ENCODE measurements around the gene PIEZO2.

The PIEZO2 gene

GRCh38 chr18:11027862-11028261 lies 121.5 kb downstream of the PIEZO2 start:
- Histone ChIP-seq H3K36me3 (ENCODE audit: control insufficient read depth, insufficient read depth, low read length) (no peaks in the 10 kb centered on the region), H3K9ac (ENCODE audit: low read length) (no peak overlapping the region), H3K27ac (ENCODE audit: low read depth, low read length) (no peak overlapping the region), H3K27me3 (ENCODE audit: control insufficient read depth, insufficient read depth, low read length) (no peaks in the 10 kb centered on the region), H3K4me1 (ENCODE audit: control insufficient read depth, insufficient read depth, low read length) (no peaks in the 10 kb centered on the region), H3K4me3 (ENCODE audit: low read length) (no peak overlapping the region)

GRCh38 chr18:11025671-11026070 lies 123.7 kb downstream of the PIEZO2 start:
- no peak overlapping the region for H3K4me3 ChIP-seq (ENCODE audit: low read length)

GRCh38 chr18:11024928-11025669 lies 124.3 kb downstream of the PIEZO2 start:
- H3K4me3 ChIP-seq (ENCODE audit: low read length) = no peak overlapping the region
- no peak overlapping the region for H3K9ac ChIP-seq (ENCODE audit: low read length)
- H3K27ac ChIP-seq (ENCODE audit: low read depth, low read length) = no peak overlapping the region
- H3K36me3 ChIP-seq (ENCODE audit: control insufficient read depth, insufficient read depth, low read length) = no peaks in the 10 kb centered on the region
- H3K4me1 ChIP-seq (ENCODE audit: control insufficient read depth, insufficient read depth, low read length) = peaks cover 2% of the 10 kb centered on the region
- H3K27me3 ChIP-seq (ENCODE audit: control insufficient read depth, insufficient read depth, low read length) = no peaks in the 10 kb centered on the region

More at GRCh38 chr18:11025671-11026070, 123.7 kb downstream of the PIEZO2 start:
- peaks cover 2% of the 10 kb centered on the region for H3K4me1 ChIP-seq (ENCODE audit: control insufficient read depth, insufficient read depth, low read length)
- no peak overlapping the region for H3K27ac ChIP-seq (ENCODE audit: low read depth, low read length)
- no peaks in the 10 kb centered on the region for H3K36me3 ChIP-seq (ENCODE audit: control insufficient read depth, insufficient read depth, low read length)
- no peaks in the 10 kb centered on the region for H3K27me3 ChIP-seq (ENCODE audit: control insufficient read depth, insufficient read depth, low read length)
- H3K9ac ChIP-seq (ENCODE audit: low read length) = no peak overlapping the region

- Histone ChIP-seq H3K4me3 (ENCODE audit: low read length) (no peak overlapping the region), H3K36me3 (ENCODE audit: control insufficient read depth, insufficient read depth, low read length) (no peaks in the 10 kb centered on the region), H3K4me1 (ENCODE audit: control insufficient read depth, insufficient read depth, low read length) (peaks cover 2% of the 10 kb centered on the region), H3K9ac (ENCODE audit: low read length) (no peak overlapping the region), H3K27ac (ENCODE audit: low read depth, low read length) (no peak overlapping the region), H3K27me3 (ENCODE audit: control insufficient read depth, insufficient read depth, low read length) (no peaks in the 10 kb centered on the region)
Observed at GRCh38 chr18:11021477-11021876, 127.9 kb downstream of the PIEZO2 start.

- H3K27me3 ChIP-seq (ENCODE audit: control insufficient read depth, insufficient read depth, low read length) = no peaks in the 10 kb centered on the region
- no peak overlapping the region for H3K4me3 ChIP-seq (ENCODE audit: low read length)
- H3K36me3 ChIP-seq (ENCODE audit: control insufficient read depth, insufficient read depth, low read length) = no peaks in the 10 kb centered on the region
- no peak overlapping the region for H3K27ac ChIP-seq (ENCODE audit: low read depth, low read length)
- no peak overlapping the region for H3K9ac ChIP-seq (ENCODE audit: low read length)
- H3K4me1 ChIP-seq (ENCODE audit: control insufficient read depth, insufficient read depth, low read length) = peaks cover 2% of the 10 kb centered on the region
Observed at GRCh38 chr18:11020877-11021414, 128.4 kb downstream of the PIEZO2 start.

GRCh38 chr18:11020161-11020853 lies 129.1 kb downstream of the PIEZO2 start:
- H3K4me3 ChIP-seq (ENCODE audit: low read length) = no peak overlapping the region

GRCh38 chr18:11019295-11020105 lies 129.9 kb downstream of the PIEZO2 start:
- Histone ChIP-seq H3K4me3 (ENCODE audit: low read length) (no peak overlapping the region), H3K36me3 (ENCODE audit: control insufficient read depth, insufficient read depth, low read length) (no peaks in the 10 kb centered on the region), H3K4me1 (ENCODE audit: control insufficient read depth, insufficient read depth, low read length) (peaks cover 2% of the 10 kb centered on the region), H3K9ac (ENCODE audit: low read length) (no peak overlapping the region), H3K27me3 (ENCODE audit: control insufficient read depth, insufficient read depth, low read length) (no peaks in the 10 kb centered on the region), H3K27ac (ENCODE audit: low read depth, low read length) (no peak overlapping the region)

More at GRCh38 chr18:11020161-11020853, 129.1 kb downstream of the PIEZO2 start:
- Histone ChIP-seq H3K9ac (ENCODE audit: low read length) (no peak overlapping the region), H3K27ac (ENCODE audit: low read depth, low read length) (no peak overlapping the region), H3K4me1 (ENCODE audit: control insufficient read depth, insufficient read depth, low read length) (peaks cover 2% of the 10 kb centered on the region), H3K27me3 (ENCODE audit: control insufficient read depth, insufficient read depth, low read length) (no peaks in the 10 kb centered on the region), H3K36me3 (ENCODE audit: control insufficient read depth, insufficient read depth, low read length) (no peaks in the 10 kb centered on the region)

GRCh38 chr18:11009869-11010268 lies 139.5 kb downstream of the PIEZO2 start:
- H3K27me3 ChIP-seq (ENCODE audit: control insufficient read depth, insufficient read depth, low read length) = no peaks in the 10 kb centered on the region
- H3K36me3 ChIP-seq (ENCODE audit: control insufficient read depth, insufficient read depth, low read length) = no peaks in the 10 kb centered on the region
- H3K9ac ChIP-seq (ENCODE audit: low read length) = no peak overlapping the region
- no peak overlapping the region for H3K4me3 ChIP-seq (ENCODE audit: low read length)
- no peak overlapping the region for H3K27ac ChIP-seq (ENCODE audit: low read depth, low read length)
- no peaks in the 10 kb centered on the region for H3K4me1 ChIP-seq (ENCODE audit: control insufficient read depth, insufficient read depth, low read length)

GRCh38 chr18:11009147-11009546 lies 140.2 kb downstream of the PIEZO2 start:
- Histone ChIP-seq H3K9ac (ENCODE audit: low read length) (no peak overlapping the region), H3K27me3 (ENCODE audit: control insufficient read depth, insufficient read depth, low read length) (no peaks in the 10 kb centered on the region), H3K27ac (ENCODE audit: low read depth, low read length) (no peak overlapping the region), H3K4me1 (ENCODE audit: control insufficient read depth, insufficient read depth, low read length) (no peaks in the 10 kb centered on the region), H3K36me3 (ENCODE audit: control insufficient read depth, insufficient read depth, low read length) (no peaks in the 10 kb centered on the region), H3K4me3 (ENCODE audit: low read length) (no peak overlapping the region)

- H3K27ac ChIP-seq (ENCODE audit: low read depth, low read length) = no peak overlapping the region
- H3K36me3 ChIP-seq (ENCODE audit: control insufficient read depth, insufficient read depth, low read length) = no peaks in the 10 kb centered on the region
- H3K4me3 ChIP-seq (ENCODE audit: low read length) = no peak overlapping the region
- no peaks in the 10 kb centered on the region for H3K27me3 ChIP-seq (ENCODE audit: control insufficient read depth, insufficient read depth, low read length)
- no peaks in the 10 kb centered on the region for H3K4me1 ChIP-seq (ENCODE audit: control insufficient read depth, insufficient read depth, low read length)
- H3K9ac ChIP-seq (ENCODE audit: low read length) = no peak overlapping the region
Observed at GRCh38 chr18:11008505-11008904, 140.9 kb downstream of the PIEZO2 start.

- no peaks in the 10 kb centered on the region for H3K4me1 ChIP-seq (ENCODE audit: control insufficient read depth, insufficient read depth, low read length)
- H3K9ac ChIP-seq (ENCODE audit: low read length) = no peak overlapping the region
- H3K4me3 ChIP-seq (ENCODE audit: low read length) = no peak overlapping the region
- no peaks in the 10 kb centered on the region for H3K27me3 ChIP-seq (ENCODE audit: control insufficient read depth, insufficient read depth, low read length)
- H3K36me3 ChIP-seq (ENCODE audit: control insufficient read depth, insufficient read depth, low read length) = no peaks in the 10 kb centered on the region
- H3K27ac ChIP-seq (ENCODE audit: low read depth, low read length) = no peak overlapping the region
Observed at GRCh38 chr18:11005528-11005927, 143.8 kb downstream of the PIEZO2 start.

- Histone ChIP-seq H3K27ac (ENCODE audit: low read depth, low read length) (no peak overlapping the region), H3K4me1 (ENCODE audit: control insufficient read depth, insufficient read depth, low read length) (no peaks in the 10 kb centered on the region), H3K27me3 (ENCODE audit: control insufficient read depth, insufficient read depth, low read length) (no peaks in the 10 kb centered on the region), H3K36me3 (ENCODE audit: control insufficient read depth, insufficient read depth, low read length) (no peaks in the 10 kb centered on the region), H3K4me3 (ENCODE audit: low read length) (no peak overlapping the region), H3K9ac (ENCODE audit: low read length) (no peak overlapping the region)
Observed at GRCh38 chr18:11004951-11005350, 144.4 kb downstream of the PIEZO2 start.

Data from rectal smooth muscle tissue (tissue), 1 donor.